ENCODE data around the gene SMG6.

SMG6 gene

DNA sequence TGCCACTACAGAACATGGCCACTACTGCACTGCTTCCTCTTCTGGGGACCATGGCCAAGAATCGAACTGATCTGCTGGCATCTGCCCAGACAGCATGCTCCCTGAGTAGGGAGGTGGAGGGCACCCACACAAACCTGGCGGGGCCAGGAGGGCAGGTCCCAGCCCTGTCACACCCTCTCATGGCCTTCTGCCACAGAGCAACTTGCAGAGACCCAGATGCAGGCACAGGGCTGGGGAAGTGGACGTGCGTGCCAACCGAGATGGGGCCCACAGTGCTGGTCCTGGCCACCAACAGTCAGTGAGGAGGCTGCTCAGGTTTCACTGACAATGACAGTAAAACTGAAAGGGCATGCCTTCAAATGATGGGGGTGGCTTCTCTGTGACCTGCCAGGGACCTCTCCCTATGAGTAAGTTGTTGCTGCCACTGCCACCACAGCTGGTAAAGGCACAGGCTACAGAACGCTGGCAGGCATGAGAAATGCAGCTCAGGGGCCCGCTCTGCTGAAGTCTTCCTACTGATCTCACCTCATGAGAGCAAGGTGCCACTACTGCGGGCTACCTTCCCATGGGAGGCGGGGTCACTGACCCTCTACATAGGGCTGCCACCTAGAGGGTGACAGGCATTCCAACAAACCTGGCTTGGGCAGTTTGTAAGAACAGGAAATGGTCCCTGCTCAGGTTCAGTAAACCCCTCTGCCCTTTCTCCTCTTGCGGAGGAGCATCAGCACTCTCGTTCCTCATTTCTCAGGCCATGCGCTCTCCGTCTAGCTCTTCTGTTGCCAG lies 233.2 kb downstream of the SMG6 start:
- DNase-seq: no peak

DNA sequence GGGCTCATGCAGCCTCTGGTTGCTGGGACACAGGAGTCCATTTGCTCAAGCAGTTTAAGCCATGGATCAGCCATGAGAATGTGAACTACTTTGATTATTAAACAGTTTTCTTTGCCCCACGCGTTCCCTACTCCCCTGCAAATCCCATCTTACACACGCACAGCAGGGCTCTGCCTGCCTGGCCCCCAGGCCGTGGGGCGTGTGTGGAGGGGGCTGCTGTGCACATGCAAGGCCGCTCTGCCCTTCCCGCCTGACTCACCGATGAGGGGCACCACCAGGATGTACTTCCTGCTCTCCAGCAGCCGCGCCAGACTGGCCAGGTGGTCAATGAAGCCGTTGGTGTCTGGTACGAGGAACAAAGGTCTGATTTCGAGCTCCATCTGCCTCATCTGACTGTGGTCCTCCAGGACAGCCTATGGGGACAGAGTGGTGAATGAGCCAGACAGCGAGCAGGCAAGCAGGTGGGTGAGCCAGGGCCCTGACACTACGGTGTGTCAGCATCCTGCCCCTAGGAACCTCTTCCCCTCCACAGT lies 235.0 kb downstream of the SMG6 start:
- peak; percentile 53 for DNase-seq

DNA sequence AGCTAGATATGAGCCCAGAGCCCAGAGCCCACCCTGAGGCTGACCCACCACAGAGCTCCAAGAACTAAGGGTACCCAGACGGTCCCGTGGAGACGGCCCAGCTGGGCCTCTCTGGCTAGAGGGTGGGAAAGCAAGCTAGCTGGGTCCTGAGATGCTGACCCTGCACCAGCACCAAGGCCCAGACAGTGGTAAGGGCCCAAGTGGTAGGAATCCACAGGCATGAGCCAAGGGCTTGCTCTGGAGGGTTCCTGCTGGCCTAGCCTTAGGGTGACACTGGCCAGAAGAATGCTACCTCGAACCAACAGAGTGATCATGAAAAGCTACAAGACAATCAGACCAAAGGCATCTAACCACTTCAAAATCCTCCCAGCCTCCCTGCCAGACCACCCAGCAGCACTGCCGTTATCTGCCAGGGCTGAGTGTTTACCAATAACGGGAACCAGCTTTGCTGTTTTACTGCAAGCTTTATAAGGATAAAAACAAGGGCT lies 235.5 kb downstream of the SMG6 start:
- DNase-seq: no peak

DNA sequence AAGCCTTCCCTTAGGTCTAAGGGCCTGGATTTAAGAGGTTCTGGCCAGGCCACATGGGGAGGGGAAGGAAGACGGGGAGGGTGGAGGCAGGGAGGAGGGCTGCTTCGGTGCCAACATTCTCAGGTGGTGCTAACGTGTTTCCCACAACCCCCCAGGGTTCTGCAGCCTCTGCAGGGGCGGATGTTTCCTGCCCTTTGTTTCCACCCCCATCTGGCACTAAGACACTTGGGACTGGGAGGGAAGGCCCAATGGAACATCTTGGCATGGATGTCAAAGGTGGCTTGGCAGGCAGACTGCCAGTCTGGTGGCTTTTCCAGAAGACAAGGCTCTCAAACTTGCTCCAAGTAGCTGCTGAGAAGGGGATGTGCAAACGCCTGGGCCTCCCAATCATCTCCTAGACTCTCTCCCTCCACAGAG lies 236.0 kb downstream of the SMG6 start:
- no peak for DNase-seq

DNA sequence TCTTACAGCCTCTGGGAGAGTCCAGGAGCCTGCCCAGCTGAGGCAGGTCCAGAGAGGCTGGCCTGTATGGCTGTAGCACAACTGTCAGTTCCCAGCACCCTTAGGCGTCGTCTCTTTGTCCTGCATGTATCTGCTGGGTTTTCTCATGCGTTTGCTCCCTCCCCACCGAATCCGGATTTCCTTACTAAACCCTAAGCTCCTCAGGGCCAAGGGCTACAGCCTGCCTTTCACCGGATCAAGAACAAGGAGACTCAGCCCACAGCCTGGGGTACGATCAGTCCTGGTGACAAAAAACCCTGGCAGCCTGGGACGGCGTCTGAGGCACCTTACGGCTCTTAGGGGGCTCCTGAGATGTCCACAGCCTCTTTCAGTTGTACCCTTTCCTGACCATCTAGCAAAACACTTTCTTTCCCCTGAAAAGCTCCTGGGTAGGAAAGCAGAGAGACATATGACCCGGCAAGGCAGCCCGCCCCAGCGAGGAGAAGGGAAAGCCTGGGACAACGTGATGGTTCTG lies 236.5 kb downstream of the SMG6 start:
- DNase-seq: no peak

DNA sequence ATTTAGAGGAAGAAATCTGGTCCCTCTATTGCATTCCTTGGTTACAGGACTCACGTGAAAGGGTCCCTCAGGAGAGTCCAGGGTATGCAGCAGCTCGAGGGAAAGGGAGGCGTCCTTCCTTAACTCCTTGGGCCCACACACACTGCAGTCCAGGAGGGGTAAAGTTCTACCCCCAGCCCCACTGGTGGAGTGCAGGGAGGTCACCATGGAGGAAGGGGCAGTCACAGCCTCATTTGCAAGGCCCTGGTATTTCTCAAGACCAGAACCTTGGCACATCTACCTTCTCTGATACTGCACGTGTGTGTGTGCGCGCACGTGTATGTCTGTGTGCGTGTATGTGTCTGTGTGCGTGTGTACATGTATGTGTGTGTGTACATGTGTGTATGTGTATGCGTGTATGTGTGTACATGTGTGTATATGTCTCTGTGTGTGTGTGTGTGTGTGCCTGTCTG lies 237.6 kb downstream of the SMG6 start:
- DNase-seq: no peak

DNA sequence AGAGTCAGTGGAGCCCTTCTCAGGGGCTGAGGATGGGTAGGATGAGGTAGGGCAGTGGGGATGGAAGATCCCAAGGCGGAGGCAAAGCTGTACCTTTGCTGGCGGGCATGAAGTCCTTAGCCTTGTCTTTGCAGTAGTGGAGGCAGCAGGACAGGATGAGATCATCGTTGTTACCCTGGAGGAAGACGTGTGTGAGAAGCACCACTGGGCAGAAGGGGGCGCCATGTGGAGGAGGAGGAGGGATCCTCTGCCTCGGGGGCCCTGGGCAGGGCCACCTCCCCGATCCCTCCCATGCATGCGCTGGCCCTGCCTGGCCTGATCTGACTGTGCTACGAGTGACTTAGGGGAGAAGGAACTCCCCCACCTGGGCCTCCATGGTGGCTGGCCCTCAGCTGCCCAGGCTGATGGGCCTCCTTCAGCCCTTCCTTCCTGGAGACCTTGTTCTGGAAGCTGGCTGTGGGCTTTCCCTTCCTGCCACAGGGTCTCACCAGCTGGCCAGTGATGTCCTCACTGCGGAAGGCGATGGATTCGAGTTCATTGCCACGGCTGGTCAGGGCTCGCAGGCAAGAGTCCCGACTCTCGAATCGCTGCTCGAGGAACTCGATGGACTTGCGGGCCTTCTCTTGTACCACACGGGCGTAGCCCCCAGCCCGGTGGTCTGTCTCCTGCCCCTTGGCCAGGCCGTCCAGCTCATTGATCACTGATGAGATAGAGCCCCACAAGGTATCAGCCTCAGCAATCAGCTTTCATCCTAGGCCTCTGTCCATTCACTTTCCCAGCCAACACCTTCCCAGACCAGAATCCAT lies 238.4 kb downstream of the SMG6 start:
- DNase-seq: peak; percentile 64

DNA sequence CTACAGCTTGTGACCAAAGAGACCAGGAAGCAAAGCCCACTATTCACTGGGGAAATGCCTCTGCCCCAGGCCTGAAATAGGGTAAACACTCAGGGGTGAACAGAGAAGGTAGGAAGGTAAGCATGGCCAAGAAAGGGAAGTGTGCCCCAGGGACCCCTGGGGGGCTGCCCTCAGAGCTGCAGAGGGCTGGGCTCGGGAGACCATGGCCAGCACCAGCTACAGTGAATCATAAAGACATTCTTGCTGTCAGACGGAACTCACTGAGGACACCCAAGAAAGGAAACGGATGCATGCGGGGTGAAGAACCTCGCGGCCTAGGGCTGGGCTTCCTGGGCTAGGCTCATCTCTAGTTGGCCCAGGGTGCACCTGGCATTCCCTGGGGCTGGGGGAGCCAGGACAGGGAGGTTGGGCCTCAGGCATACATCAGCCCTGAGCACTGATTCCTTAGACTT lies 239.0 kb downstream of the SMG6 start:
- DNase-seq: no peak

DNA sequence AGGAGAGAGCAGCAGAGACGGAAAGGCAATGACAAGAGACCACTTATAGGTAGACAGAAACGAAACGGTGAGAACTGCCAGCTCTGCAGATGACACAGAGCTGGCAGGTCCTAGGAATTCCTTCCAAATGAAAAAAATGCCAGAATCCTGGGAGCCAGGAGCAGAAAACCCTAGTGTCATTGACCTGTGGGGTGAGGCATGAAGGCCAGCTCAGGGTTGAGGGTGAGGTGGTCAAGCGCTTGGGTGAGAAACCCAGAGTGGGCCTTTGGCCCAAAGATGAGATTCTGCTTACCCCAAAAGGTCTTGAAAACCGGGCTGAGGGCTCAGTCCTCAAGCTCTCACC lies 239.5 kb downstream of the SMG6 start:
- no peak for DNase-seq

DNA sequence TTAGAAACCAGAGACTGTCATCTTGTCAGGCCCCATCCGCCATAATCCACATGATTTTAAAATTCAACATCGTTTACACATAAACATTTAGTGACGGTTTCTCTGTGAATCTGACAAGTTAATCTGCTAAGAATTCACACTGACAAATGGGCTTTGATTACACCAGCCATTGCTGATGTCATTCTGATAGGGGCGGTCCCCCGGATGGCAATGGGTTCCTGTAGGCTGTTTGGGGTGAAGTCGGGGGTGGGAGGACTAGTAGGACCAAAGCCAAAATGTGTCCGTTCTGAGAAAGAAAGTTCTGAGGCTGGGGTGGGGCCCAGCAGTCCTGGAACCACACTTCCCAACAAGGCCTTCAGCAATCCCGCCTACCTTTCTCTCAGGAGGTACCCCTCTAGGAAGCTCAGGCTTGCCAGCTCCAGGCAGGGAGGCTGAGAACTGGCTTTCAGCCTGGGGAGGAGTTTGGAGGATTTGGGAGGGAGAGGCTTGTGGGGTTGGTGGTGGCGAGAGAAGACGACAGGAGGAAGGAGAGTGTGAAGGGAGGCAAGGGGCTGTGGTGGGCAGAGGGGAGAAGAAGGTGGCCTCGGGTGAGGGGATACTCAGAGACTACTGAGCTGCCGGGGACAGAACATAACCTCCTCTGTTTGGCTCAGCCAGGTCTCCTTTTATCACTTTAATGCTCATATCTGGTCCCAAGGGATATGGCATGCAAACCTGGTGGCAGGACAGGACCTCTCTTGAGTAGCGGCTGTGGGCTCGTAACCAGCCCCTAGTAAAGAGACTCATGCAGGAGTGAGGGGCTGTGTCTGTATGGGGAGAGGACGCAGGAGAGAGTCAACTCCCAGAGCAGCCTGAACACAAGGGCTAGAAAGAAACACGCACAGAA lies 240.1 kb downstream of the SMG6 start:
- no peak for DNase-seq

DNA sequence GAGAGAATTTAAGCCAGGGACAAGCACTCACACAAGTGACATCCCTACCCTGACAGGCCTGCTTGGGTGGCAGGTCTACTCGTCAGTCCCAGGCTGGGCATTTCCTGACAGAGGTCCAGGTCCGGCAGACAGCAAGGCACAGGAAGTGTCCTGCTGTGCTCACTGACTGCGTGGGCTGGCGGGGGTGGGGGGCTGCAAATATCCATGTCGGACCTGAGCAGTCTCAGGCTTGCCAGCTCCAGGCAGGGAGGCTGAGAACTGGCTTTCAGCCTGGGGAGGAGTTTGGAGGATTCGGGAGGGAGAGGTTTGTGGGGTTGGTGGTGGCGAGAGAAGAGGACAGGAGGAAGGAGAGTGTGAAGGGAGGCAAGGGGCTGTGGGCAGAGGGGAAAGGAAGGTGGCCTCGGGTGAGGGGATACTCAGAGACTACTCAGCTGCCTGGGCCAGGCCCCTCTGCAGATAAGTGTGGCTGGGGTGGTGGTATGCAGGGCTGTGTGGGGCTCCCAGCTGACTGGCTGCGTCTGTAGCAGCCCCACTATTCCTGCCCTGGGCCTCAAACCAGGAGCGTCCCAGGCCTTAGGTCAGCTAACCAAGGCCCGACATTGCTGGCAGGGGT lies 240.9 kb downstream of the SMG6 start:
- DNase-seq: no peak

DNA sequence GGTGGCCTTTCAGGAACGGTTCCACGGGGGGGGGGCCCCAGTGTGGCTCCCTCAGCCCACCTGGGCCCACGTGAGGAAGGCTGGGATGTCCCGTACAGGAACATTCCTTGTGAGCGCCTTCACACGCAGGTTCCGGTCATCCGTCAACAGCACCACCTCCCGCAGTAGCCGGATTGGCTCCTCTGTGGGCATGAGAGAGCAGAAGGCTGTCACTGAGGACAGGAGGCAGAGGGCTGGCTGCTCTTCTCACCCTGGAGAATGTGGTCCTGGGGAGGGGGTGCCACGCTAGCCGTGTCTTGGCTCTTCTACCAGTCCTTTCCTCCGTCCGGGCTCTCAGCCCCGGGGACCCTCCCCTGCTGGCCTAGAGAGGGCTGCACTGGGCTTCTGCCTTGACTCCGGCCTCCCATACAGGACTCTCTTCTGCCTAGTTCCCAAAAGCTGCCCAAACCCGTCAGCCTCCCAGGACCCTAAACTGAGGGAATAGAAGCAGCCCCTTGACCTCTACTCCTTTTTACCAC lies 242.1 kb downstream of the SMG6 start:
- no peak for DNase-seq

DNA sequence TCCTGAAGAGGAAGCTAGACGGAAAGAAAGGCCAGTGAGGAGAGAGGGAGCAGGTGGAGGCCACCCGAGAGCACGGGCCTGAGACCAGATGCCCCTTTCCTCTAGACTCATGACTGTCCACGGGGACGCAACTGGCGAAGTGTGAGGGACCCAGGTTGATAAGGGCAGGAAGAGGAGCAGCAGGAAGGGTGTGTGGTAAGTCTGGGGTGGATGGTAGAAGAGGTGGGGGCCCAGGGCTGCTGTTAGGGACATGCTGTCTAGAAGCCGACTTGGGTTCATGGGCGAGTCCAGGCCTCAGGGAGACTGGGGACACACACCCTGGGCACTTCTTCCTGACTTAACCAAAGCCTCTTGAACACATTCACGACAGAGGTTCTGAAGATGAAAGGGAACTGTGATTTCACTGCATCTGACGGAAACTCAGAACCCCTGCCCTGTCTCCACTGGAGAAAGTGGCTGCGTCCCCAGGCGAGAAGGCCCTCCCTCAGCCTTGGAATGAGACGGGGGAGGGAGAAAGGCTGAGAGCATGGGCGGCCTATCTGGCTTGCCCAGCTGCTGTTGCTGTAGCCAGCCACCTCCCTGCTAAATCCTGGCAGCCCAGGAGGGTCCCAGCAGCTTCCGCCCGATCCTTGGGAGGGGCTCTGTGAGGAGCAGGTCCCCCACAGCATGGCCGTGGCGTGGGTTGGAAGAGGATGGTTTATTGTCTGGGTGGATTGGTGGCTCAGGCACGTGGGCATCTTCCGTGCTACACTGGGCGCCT lies 242.7 kb downstream of the SMG6 start:
- no peak for DNase-seq

DNA sequence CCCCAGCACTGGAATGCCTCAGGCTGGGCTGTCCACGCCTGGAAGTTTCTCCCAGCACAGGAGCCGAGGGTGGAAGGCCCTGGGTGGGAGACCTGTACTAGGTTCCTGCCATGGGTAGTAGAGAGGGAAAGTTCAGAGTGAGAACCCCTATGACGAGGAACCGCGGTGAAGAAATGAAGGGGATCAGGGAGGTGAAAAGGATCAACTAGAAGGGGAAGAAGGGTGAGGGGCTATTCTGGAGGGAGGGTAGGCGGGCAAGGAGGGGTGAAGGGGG lies 243.3 kb downstream of the SMG6 start:
- DNase-seq: no peak

DNA sequence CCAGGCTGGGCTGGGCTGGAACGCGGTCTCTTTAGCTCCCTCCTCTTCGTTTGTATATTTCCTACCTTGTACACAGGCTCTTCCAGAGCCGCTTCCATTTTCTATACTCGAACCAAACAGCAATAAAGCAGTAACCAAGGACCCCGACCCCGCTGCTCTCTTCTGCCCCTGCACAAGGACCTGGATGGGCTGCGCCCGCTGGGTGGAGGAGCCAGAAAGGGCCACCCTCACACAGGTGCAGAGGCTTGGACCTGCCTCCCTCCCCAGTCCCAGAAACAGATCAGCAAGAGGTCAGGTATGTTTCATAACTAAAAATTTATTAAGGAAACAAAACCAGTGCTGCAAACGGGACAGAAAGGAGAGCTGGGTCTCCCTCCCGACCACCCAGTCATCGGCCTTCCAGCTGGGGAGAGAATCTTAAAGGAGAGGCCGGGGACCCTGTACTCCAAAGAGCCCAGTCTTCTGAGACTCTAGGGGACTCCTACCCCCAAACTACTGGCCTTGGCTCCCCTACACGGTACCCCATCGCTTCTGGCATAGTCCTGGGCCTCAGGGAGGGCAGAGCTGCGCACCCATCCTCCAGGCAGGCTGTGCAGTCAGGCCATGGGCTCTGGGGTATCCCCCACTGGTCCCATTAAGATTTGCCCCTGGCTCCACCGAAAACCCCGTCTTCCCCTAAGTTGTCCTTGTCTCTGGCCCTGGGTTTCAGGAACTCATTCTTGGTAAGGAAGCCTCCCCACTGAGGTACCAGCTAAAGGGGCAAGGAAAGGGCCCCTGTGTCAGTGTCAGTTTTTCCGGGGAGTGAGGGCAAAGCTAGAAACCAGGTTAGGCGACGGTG lies 243.8 kb downstream of the SMG6 start:
- DNase-seq: no peak

DNA sequence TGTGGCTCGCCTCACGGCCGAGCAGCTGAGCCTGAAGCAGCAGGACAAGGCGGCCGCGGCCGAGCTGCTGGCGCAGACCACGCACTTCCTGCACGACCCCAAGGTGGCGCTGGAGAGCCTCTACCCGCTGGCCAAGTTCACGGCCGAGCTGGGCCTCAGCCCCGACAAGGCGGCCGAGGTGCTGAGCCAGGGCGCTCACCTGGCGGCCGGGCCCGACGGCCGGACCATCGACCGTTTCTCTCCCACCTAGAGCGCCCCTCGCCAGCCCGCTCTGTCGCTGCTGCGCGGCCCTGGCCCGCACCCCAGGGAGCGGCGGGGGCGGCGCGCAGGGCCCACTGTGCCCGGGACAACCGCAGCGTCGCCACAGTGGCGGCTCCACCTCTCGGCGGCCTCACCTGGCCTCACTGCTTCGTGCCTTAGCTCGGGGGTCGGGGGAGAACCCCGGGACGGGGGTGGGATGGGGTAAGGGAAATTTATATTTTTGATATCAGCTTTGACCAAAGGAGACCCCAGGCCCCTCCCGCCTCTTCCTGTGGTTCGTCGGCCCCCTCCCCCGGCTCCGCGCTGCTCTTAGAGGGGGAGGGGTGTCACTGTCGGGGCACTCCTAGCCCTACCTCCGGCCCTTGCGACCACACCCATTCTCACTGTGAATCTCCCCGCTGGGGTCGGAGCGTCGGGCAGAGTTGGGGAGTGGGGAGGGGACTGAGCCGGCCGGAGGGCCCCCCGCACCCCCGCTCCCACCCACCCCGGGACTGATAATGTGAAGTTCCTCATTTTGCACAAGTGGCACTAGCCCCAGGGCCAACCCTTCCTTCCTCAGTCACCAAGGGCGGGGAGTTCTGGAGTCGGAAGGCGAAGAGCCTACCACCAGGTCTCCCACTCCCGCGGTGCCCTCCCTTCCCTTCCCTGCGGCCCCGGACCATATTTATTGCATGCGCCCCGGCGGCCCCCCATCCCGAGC lies 244.7 kb downstream of the SMG6 start:
- peak; percentile 93 for DNase-seq

DNA sequence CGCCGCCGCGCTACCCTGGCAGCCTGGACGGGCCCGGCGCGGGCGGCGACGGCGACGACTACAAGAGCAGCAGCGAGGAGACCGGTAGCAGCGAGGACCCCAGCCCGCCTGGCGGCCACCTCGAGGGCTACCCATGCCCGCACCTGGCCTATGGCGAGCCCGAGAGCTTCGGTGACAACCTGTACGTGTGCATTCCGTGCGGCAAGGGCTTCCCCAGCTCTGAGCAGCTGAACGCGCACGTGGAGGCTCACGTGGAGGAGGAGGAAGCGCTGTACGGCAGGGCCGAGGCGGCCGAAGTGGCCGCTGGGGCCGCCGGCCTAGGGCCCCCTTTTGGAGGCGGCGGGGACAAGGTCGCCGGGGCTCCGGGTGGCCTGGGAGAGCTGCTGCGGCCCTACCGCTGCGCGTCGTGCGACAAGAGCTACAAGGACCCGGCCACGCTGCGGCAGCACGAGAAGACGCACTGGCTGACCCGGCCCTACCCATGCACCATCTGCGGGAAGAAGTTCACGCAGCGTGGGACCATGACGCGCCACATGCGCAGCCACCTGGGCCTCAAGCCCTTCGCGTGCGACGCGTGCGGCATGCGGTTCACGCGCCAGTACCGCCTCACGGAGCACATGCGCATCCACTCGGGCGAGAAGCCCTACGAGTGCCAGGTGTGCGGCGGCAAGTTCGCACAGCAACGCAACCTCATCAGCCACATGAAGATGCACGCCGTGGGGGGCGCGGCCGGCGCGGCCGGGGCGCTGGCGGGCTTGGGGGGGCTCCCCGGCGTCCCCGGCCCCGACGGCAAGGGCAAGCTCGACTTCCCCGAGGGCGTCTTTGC lies 245.6 kb downstream of the SMG6 start:
- peak; percentile 49 for DNase-seq

DNA sequence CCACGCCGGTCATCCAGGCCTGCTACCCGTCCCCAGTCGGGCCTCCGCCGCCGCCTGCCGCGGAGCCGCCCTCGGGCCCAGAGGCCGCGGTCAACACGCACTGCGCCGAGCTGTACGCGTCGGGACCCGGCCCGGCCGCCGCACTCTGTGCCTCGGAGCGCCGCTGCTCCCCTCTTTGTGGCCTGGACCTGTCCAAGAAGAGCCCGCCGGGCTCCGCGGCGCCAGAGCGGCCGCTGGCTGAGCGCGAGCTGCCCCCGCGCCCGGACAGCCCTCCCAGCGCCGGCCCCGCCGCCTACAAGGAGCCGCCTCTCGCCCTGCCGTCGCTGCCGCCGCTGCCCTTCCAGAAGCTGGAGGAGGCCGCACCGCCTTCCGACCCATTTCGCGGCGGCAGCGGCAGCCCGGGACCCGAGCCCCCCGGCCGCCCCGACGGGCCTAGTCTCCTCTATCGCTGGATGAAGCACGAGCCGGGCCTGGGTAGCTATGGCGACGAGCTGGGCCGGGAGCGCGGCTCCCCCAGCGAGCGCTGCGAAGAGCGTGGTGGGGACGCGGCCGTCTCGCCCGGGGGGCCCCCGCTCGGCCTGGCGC lies 246.3 kb downstream of the SMG6 start:
- no peak for DNase-seq
